HCT116 (cell line): ENCODE measurements around the gene TMEM168. TPM values are rescaled to one million over a fixed set of nuclear protein-coding genes. Genes with fewer than 3 reads are reported as not detected.

Experiments
- ATAC-seq: fragments of 200-7000 bp; cut with Tn5 transposase; 2 replicates; pipeline ENCODE4 v1.9.1; 2020; ENCODE audit warnings: mild to moderate bottlenecking, moderate library complexity
- BruUV-seq: library from RNA; stranded (reverse); fragments of 400-500 nt; replicated peaks from 2 replicates; lab custom pipeline; 2021; lab: Mats Ljungman, UMichigan
- CTCF ChIA-PET: fragments of 300-600 bp; sonication (Branson Sonifier 250); formaldehyde crosslinking; loops from one replicate; lab custom pipeline; 2021; ENCODE audit warnings: antibody characterized with exemption; lab: Charles Lee
- POLR2A ChIA-PET: fragments of 300-600, 350-600 bp; sonication (Branson Sonifier 250); formaldehyde crosslinking; loops from one replicate; lab custom pipeline; 2021; ENCODE audit warnings: antibody characterized with exemption; lab: Charles Lee
- RAD21 ChIA-PET, 2 experiments: fragments of 300-600 bp; sonication (Branson Sonifier 250); formaldehyde crosslinking; loops; one replicate each; lab custom pipeline; 2023; ENCODE audit warnings: low total read pairs in 2 of 2; ENCODE audit not compliant: uncharacterized antibody in 2 of 2, unreplicated experiment in 2 of 2, low non-redundant PET in 1 of 2; lab: Charles Lee
- DNase-seq: peaks from one replicate; pipeline ENCODE4 v3.0.0-alpha.2; 2010; ENCODE audit warnings: low read depth, low spot score
- H2AFZ ChIP-seq: fragments of 200-600 bp; shearing (Covaris generic), sonication (generic); 2 replicates; pipeline ENCODE4 v1.6.1; 2017; ENCODE audit warnings: low read depth, mixed run types, mixed read lengths, antibody characterized with exemption, low read length; ENCODE audit not compliant: poor library complexity, severe bottlenecking
- H3K27ac ChIP-seq: 2 replicates; pipeline ENCODE4 v1.5.1; 2012; ENCODE audit warnings: low read depth, low read length
- H3K27me3 ChIP-seq: fragments of 200-600 bp; sonication (generic); 2 replicates; pipeline ENCODE4 v1.6.1; 2016; ENCODE audit warnings: mixed run types, low read length, mixed read lengths; ENCODE audit not compliant: insufficient read depth
- H3K36me3 ChIP-seq, 2 experiments: fragments of 200-500 bp in 1 of 2; fragments of 200-600 bp in 1 of 2; sonication (Bioruptor generic) in 1 of 2; sonication (generic) in 1 of 2; 2 replicates each; pipeline versions ENCODE4 v1.5.1 to v1.6.1; 2014 to 2016; ENCODE audit warnings: low read length in 2 of 2, inconsistent platforms in 1 of 2, mixed read lengths in 1 of 2, mixed run types in 1 of 2; ENCODE audit not compliant: insufficient read depth in 2 of 2, control insufficient read depth in 1 of 2
- H3K4me1 ChIP-seq, 2 experiments: fragments of 200-600 bp in 1 of 2; sonication (generic) in 1 of 2; 2 replicates each; pipeline versions ENCODE4 v1.5.1 to v1.6.1; 2012 to 2017; ENCODE audit warnings: low read length in 2 of 2, inconsistent platforms in 1 of 2, mild to moderate bottlenecking in 1 of 2, mixed read lengths in 1 of 2, mixed run types in 1 of 2, moderate library complexity in 1 of 2; ENCODE audit not compliant: insufficient read depth in 2 of 2, control insufficient read depth in 1 of 2
- H3K4me2 ChIP-seq: fragments of 200-600 bp; sonication (generic); 2 replicates; pipeline ENCODE4 v1.6.1; 2017; ENCODE audit warnings: mixed run types, low read length, mixed read lengths
- H3K4me3 ChIP-seq, 2 experiments: fragments of 200-600 bp in 1 of 2; sonication (generic) in 1 of 2; replicated peaks in 1 of 2; 2 replicates each; pipeline ENCODE4 v1.5.1; 2011 to 2016; ENCODE audit warnings: low read length in 2 of 2, control low read depth in 1 of 2, low read depth in 1 of 2, mild to moderate bottlenecking in 1 of 2, mixed read lengths in 1 of 2, mixed run types in 1 of 2
- H3K79me2 ChIP-seq: fragments of 200-600 bp; sonication (generic); 2 replicates; pipeline ENCODE4 v1.6.1; 2017; ENCODE audit warnings: mild to moderate bottlenecking, mixed run types, low read length, moderate library complexity, mixed read lengths; ENCODE audit not compliant: insufficient read depth
- H3K9ac ChIP-seq: fragments of 200-600 bp; sonication (generic); 2 replicates; pipeline ENCODE4 v1.6.1; 2016; ENCODE audit warnings: low read length, mixed read lengths
- H3K9me2 ChIP-seq: fragments of 200-600 bp; sonication (generic), shearing (Covaris generic); 2 replicates; pipeline ENCODE4 v1.6.1; 2017; ENCODE audit warnings: mixed run types, mild to moderate bottlenecking, moderate library complexity; ENCODE audit not compliant: insufficient read depth
- H3K9me3 ChIP-seq, 2 experiments: fragments of 200-500 bp in 1 of 2; fragments of 200-600 bp in 1 of 2; sonication (Bioruptor generic) in 1 of 2; sonication (generic) in 1 of 2; 2 replicates each; pipeline ENCODE4 v1.6.1; 2014 to 2017; ENCODE audit warnings: low read length in 2 of 2, mixed read lengths in 2 of 2, inconsistent platforms in 1 of 2, low read depth in 1 of 2, mild to moderate bottlenecking in 1 of 2, mixed run types in 1 of 2, moderate library complexity in 1 of 2; ENCODE audit not compliant: control insufficient read depth in 1 of 2, insufficient read depth in 1 of 2
- H4K20me1 ChIP-seq: fragments of 200-600 bp; sonication (generic), shearing (Covaris generic); 2 replicates; pipeline ENCODE4 v1.6.1; 2017; ENCODE audit warnings: mixed run types, mild to moderate bottlenecking, moderate library complexity; ENCODE audit not compliant: insufficient read depth
- CBX3 ChIP-seq: IDR thresholded peaks from 2 replicates; pipeline ENCODE4 v1.6.1; 2012; ENCODE audit warnings: low read depth
- CEBPB ChIP-seq: IDR thresholded peaks from 2 replicates; pipeline ENCODE4 v1.6.1; 2012; ENCODE audit warnings: low read depth
- CTCF ChIP-seq, 3 experiments: fragments of 200-600 bp in 1 of 3; sonication (generic) in 1 of 3; IDR thresholded peaks in 2 of 3; conservative IDR thresholded peaks in 1 of 3; 2 replicates each; pipeline ENCODE4 v1.5.1; 2012 to 2017; ENCODE audit warnings: low read depth in 2 of 3, low read length in 2 of 3, antibody characterized with exemption in 1 of 3, borderline replicate concordance in 1 of 3, control low read depth in 1 of 3, mild to moderate bottlenecking in 1 of 3, mixed read lengths in 1 of 3, mixed run types in 1 of 3, moderate library complexity in 1 of 3; ENCODE audit not compliant: insufficient read depth in 1 of 3
- EGR1 ChIP-seq: IDR thresholded peaks from 2 replicates; pipeline ENCODE4 v1.6.1; 2012; ENCODE audit warnings: low read depth
- ELF1 ChIP-seq: IDR thresholded peaks from 2 replicates; pipeline ENCODE4 v1.6.1; 2012; ENCODE audit warnings: low read depth, borderline replicate concordance
- EZH2 ChIP-seq: fragments of 200-600 bp; sonication (generic); IDR thresholded peaks from 2 replicates; pipeline ENCODE4 v1.6.1; 2017; ENCODE audit warnings: antibody characterized with exemption, mixed run types
- EZH2phosphoT487 ChIP-seq: fragments of 200-600 bp; IDR thresholded peaks from 2 replicates; pipeline ENCODE4 v1.6.1; 2018; ENCODE audit warnings: antibody characterized with exemption, borderline replicate concordance
- FOSL1 ChIP-seq: IDR thresholded peaks from 2 replicates; pipeline ENCODE4 v1.6.1; 2012; ENCODE audit warnings: low read depth
- JUND ChIP-seq: IDR thresholded peaks from 2 replicates; pipeline ENCODE4 v1.6.1; 2012
- MAX ChIP-seq: IDR thresholded peaks from 2 replicates; pipeline ENCODE4 v1.6.1; 2012
- POLR2A ChIP-seq: IDR thresholded peaks from 2 replicates; pipeline ENCODE4 v1.7.0; 2011; ENCODE audit warnings: borderline replicate concordance; ENCODE audit not compliant: insufficient read depth, insufficient read length; ENCODE audit errors: extremely low read depth
- POLR2AphosphoS5 ChIP-seq: IDR thresholded peaks from 2 replicates; pipeline ENCODE4 v1.6.1; 2011; ENCODE audit warnings: mild to moderate bottlenecking, low read depth, low read length, moderate library complexity
- RAD21 ChIP-seq: IDR thresholded peaks from 2 replicates; pipeline ENCODE4 v1.6.1; 2012; ENCODE audit warnings: low read depth, mild to moderate bottlenecking
- SIN3A ChIP-seq: IDR thresholded peaks from 2 replicates; pipeline ENCODE4 v1.6.1; 2012; ENCODE audit warnings: low read depth
- SRF ChIP-seq: IDR thresholded peaks from 2 replicates; pipeline ENCODE4 v1.6.1; 2012; ENCODE audit warnings: low read depth
- TCF7L2 ChIP-seq: IDR thresholded peaks from 2 replicates; pipeline ENCODE4 v1.7.0; 2011; ENCODE audit warnings: borderline replicate concordance, inconsistent platforms; ENCODE audit not compliant: insufficient read depth, insufficient read length; ENCODE audit errors: extremely low read depth
- ZBTB33 ChIP-seq: IDR thresholded peaks from 2 replicates; pipeline ENCODE4 v1.6.1; 2011; ENCODE audit warnings: mild to moderate bottlenecking, low read length, moderate library complexity; ENCODE audit not compliant: insufficient replicate concordance; ENCODE audit errors: extremely low read depth
- ZFX ChIP-seq: fragments of 450-650 bp; IDR thresholded peaks from 2 replicates; pipeline ENCODE4 v1.6.1; 2017
- ZNF274 ChIP-seq: fragments of 200-500 bp; sonication (Bioruptor generic); IDR thresholded peaks from 2 replicates; pipeline ENCODE4 v1.6.1; 2014; ENCODE audit warnings: mild to moderate bottlenecking, low read depth, low read length, inconsistent platforms
- intact Hi-C: fragments of 100-400 bp; cut with micrococcal nuclease; formaldehyde crosslinking; loops from 2 replicates; pipeline ENCODE4 v1.10.0; 2022
- total RNA-seq: library from RNA; stranded (reverse); gene quantifications from one replicate; pipeline ENCODE4 v1.2.1, GENCODE V29; 2021; ENCODE audit not compliant: unreplicated experiment
- TF ChIP-seq, protein P1 (sequence below): IDR thresholded peaks from 2 replicates; pipeline ENCODE4 v1.6.1; 2012; ENCODE audit warnings: low read depth

The TMEM168 gene
- total RNA-seq, 1 experiment from 2014 or later = 16.5 TPM

GRCh38 chr7:112800486-112800885 lies 10.3 kb upstream of the TMEM168 start:
- Histone ChIP-seq H4K20me1 (no peaks in the 10 kb centered on the region), H3K9me2 (no peaks in the 10 kb centered on the region), H3K27me3 (no peaks in the 10 kb centered on the region), H3K4me3 (no peak overlapping the region), H3K27ac (no peak overlapping the region), H3K4me2 (no peak overlapping the region), H3K9me3 (no peaks in the 10 kb centered on the region), H3K9ac (no peak overlapping the region), H3K36me3 (no peaks in the 10 kb centered on the region; a peak in 1 of 4 replicates), H3K79me2 (no peaks in the 10 kb centered on the region), H3K4me1 (no peaks in the 10 kb centered on the region), H2AFZ (no peak overlapping the region)
- intact Hi-C loops = no loop called here
- TF ChIP-seq TCF7L2 (no peak), FOSL1 (no peak), CEBPB (no peak), ZBTB33 (no peak), EGR1 (no peak), SRF (no peak), ZFX (no peak), EZH2 (no peak), RAD21 (no peak), POLR2AphosphoS5 (no peak), CBX3 (no peak), MAX (no peak), ZNF274 (no peak), SIN3A (no peak), JUND (no peak), POLR2A (no peak), ELF1 (no peak), CTCF (IDR thresholded peaks at IDR 0.05 in 2 of 3, conservative IDR thresholded peaks at IDR 0.05 in 1 of 3; ENCODE audit: borderline replicate concordance in 1 of 3, insufficient read depth in 1 of 3, low read depth in 2 of 3, low read length in 2 of 3) (no peak), EZH2phosphoT487 (no peak)
- TF ChIP-seq, protein P1, sequence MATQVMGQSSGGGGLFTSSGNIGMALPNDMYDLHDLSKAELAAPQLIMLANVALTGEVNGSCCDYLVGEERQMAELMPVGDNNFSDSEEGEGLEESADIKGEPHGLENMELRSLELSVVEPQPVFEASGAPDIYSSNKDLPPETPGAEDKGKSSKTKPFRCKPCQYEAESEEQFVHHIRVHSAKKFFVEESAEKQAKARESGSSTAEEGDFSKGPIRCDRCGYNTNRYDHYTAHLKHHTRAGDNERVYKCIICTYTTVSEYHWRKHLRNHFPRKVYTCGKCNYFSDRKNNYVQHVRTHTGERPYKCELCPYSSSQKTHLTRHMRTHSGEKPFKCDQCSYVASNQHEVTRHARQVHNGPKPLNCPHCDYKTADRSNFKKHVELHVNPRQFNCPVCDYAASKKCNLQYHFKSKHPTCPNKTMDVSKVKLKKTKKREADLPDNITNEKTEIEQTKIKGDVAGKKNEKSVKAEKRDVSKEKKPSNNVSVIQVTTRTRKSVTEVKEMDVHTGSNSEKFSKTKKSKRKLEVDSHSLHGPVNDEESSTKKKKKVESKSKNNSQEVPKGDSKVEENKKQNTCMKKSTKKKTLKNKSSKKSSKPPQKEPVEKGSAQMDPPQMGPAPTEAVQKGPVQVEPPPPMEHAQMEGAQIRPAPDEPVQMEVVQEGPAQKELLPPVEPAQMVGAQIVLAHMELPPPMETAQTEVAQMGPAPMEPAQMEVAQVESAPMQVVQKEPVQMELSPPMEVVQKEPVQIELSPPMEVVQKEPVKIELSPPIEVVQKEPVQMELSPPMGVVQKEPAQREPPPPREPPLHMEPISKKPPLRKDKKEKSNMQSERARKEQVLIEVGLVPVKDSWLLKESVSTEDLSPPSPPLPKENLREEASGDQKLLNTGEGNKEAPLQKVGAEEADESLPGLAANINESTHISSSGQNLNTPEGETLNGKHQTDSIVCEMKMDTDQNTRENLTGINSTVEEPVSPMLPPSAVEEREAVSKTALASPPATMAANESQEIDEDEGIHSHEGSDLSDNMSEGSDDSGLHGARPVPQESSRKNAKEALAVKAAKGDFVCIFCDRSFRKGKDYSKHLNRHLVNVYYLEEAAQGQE = no peak
- RAD21 ChIA-PET = no interaction called here
- no peak for ATAC-seq
- POLR2A ChIA-PET = no interaction called here
- no peak for DNase-seq
- BruUV-seq = no TSS peak
- CTCF ChIA-PET = no interaction called here
